ENCODE measurements around the gene ELMO2. TPM values are rescaled to one million over a fixed set of nuclear protein-coding genes. Genes with fewer than 3 reads are reported as not detected.

The ELMO2 gene
- total and polyA plus RNA-seq, 2 of the 4 experiments (the other 2 are of a cell fraction) = 29.2 to 52.7 TPM

DNA sequence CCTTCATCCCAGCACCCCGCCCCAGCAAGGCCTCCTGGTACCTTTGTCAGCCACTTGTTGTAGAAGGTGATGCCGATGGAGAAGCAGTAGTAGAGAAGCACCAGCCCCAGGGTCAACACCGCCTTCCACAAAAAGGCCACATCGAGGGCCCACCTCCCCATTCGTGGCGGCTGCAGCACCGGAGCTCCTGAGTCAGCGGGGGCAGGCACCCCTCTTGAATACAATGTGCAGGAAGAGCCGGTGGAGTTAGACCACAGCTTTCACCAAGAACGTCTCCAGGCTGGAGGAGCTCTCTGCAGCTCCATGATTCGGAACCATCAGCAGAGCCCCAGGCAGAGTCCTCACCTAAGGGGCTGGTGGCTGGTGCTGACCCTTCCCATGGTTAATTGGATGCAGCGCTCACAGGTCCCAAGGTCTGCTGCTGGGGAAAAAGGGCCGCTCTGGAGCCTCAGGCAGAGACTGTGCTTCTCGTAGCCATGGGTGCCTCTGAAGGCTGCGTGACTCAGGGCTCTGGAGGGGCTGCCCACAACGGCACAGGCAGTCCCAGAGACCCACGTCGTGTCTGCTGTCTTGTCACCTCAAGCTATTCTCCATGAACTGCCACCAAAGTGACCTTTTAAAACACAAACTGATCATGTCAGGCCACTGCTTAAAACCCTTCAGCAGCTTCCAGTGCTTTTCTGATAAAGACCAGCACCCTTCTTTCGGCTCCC, 47.9 kb downstream of the ELMO2 start:
- Histone ChIP-seq H3K23ac (ENCODE audit: low read depth, low read length) (no peak overlapping the region), H3K14ac (replicated peaks; ENCODE audit: low read depth, low read length) (no peak overlapping the region), H3K9me3 (ENCODE audit: control insufficient read depth, insufficient read depth, low read length) (no peaks in the 10 kb centered on the region), H2AFZ (replicated peaks; ENCODE audit: low read length, poor library complexity) (no peak overlapping the region), H3K79me1 (ENCODE audit: low read depth in 1 of 2, low read length in 2 of 2) (peaks cover 17 to 57% of the 10 kb centered on the region in 2 experiments), H4K91ac (ENCODE audit: insufficient read depth, low read depth, low read length) (no peak overlapping the region), H4K20me1 (ENCODE audit: insufficient read depth, low read length) (peaks cover 37% of the 10 kb centered on the region; the same call in 1 of the 2 replicates), H2BK120ac (ENCODE audit: low read depth, low read length) (no peak overlapping the region), H3K4me3 (ENCODE audit: insufficient read depth, low read depth, low read length) (no peak overlapping the region), H2BK5ac (ENCODE audit: low read depth, low read length, poor library complexity, severe bottlenecking) (no peak overlapping the region), H3K27ac (ENCODE audit: insufficient read depth, low read length) (no peak overlapping the region), H3K4me1 (ENCODE audit: control insufficient read depth, insufficient read depth, low read length) (no peaks in the 10 kb centered on the region), H4K8ac (ENCODE audit: low read depth in 2 of 2, low read length in 2 of 2) (no peak overlapping the region), H3K4me2 (ENCODE audit: low read depth, low read length) (no peak overlapping the region), H3K56ac (ENCODE audit: extremely low read depth, insufficient read depth, low read length) (no peak overlapping the region), H2AK5ac (ENCODE audit: low read depth, low read length) (no peak overlapping the region), H3K9me1 (ENCODE audit: insufficient read depth, low read length) (peaks cover 13% of the 10 kb centered on the region), H3K9ac (ENCODE audit: low read depth, low read length) (no peak overlapping the region), H3K36me3 (ENCODE audit: control insufficient read depth, insufficient read depth, low read length) (peaks cover 31% of the 10 kb centered on the region), H4K5ac (ENCODE audit: low read depth, low read length) (no peak overlapping the region), H2AK9ac (replicated peaks; ENCODE audit: low read depth, low read length, poor library complexity) (no peak overlapping the region), H2BK15ac (ENCODE audit: low read depth, low read length) (no peak overlapping the region), H3K18ac (ENCODE audit: low read depth, low read length) (no peak overlapping the region), H2BK20ac (ENCODE audit: low read depth, low read length) (no peak overlapping the region), H3K27me3 (ENCODE audit: control insufficient read depth, insufficient read depth, low read length) (no peaks in the 10 kb centered on the region), H3K4ac (ENCODE audit: low read depth, low read length) (no peak overlapping the region)
- 93% methylated on average over 12 of the region's 19 CpGs; no CpG with 5 or more reads in 1 of the 2 experiments for WGBS, 2 experiments (ENCODE audit: extremely low coverage in 2 of 2, insufficient read length in 1 of 2)
- TF ChIP-seq SMC3 (IDR thresholded peaks at IDR 0.05; ENCODE audit: low read depth, low read length) (no peak), MAFK (IDR thresholded peaks at IDR 0.05; ENCODE audit: low read depth, low read length) (no peak), USF2 (IDR thresholded peaks at IDR 0.05; ENCODE audit: low read depth, low read length) (no peak), MAZ (IDR thresholded peaks at IDR 0.05; ENCODE audit: borderline replicate concordance, low read depth, low read length) (no peak)
- CTCF ChIA-PET = no interaction called here
- in situ Hi-C loops (cut with MboI; ENCODE audit: low sequenced_read_pairs) = no loop called here
- DNase-seq (no peak), ATAC-seq (ENCODE audit: low read depth) (no peak)
- BruUV-seq (replicated peaks) = no TSS peak
- POLR2A ChIA-PET (ENCODE audit: unreplicated experiment) = no interaction called here
- intact Hi-C loops (cut with micrococcal nuclease) = no loop called here
- dilution Hi-C loops (cut with HindIII; ENCODE audit: low sequenced_read_pairs, unreplicated experiment) = no loop called here
